Mesendoderm (in vitro differentiated cells): ENCODE results near the gene UQCRHL.

Source experiments
- DNase-seq: peaks from one replicate; pipeline ENCODE4 v3.0.0; 2013
- H2AK5ac ChIP-seq: 2 replicates; pipeline ENCODE4 v1.6.1; 2013; ENCODE audit warnings: low read length, inconsistent platforms
- H2BK120ac ChIP-seq: 2 replicates; pipeline ENCODE4 v1.6.1; 2013; ENCODE audit warnings: low read depth, mild to moderate bottlenecking, low read length, moderate library complexity, mixed read lengths
- H2BK15ac ChIP-seq: replicated peaks from 2 replicates; pipeline ENCODE4 v1.6.1; 2013; ENCODE audit warnings: low read depth, mild to moderate bottlenecking, moderate library complexity
- H2BK5ac ChIP-seq: 2 replicates; pipeline ENCODE4 v1.6.1; 2013; ENCODE audit warnings: low read length, inconsistent platforms
- H3K18ac ChIP-seq: 2 replicates; pipeline ENCODE4 v1.6.1; 2013; ENCODE audit warnings: mild to moderate bottlenecking, low read length, mixed read lengths
- H3K23ac ChIP-seq: one replicate; pipeline ENCODE4 v1.6.1; 2013; ENCODE audit warnings: low read length
- H3K27ac ChIP-seq: 2 replicates; pipeline ENCODE4 v1.5.1; 2013; ENCODE audit warnings: low read depth, mild to moderate bottlenecking, inconsistent platforms, low read length, moderate library complexity
- H3K27me3 ChIP-seq: 2 replicates; pipeline ENCODE4 v1.6.1; 2013; ENCODE audit warnings: low read length, control low read depth, mild to moderate bottlenecking, inconsistent platforms; ENCODE audit not compliant: insufficient read depth, poor library complexity
- H3K36me3 ChIP-seq: 2 replicates; pipeline ENCODE4 v1.6.1; 2013; ENCODE audit warnings: low read length, inconsistent platforms; ENCODE audit not compliant: control insufficient read depth, insufficient read depth
- H3K4ac ChIP-seq: one replicate; pipeline ENCODE4 v1.6.1; 2013; ENCODE audit warnings: low read depth, mild to moderate bottlenecking, low read length, moderate library complexity
- H3K4me1 ChIP-seq: 2 replicates; pipeline ENCODE4 v1.6.1; 2013; ENCODE audit warnings: low read depth, low read length, inconsistent platforms; ENCODE audit not compliant: control insufficient read depth
- H3K4me2 ChIP-seq: 2 replicates; pipeline ENCODE4 v1.6.1; 2013; ENCODE audit warnings: low read length
- H3K4me3 ChIP-seq: 2 replicates; pipeline ENCODE4 v1.5.1; 2013; ENCODE audit warnings: mild to moderate bottlenecking, low read length
- H3K56ac ChIP-seq: one replicate; pipeline ENCODE4 v1.6.1; 2013; ENCODE audit warnings: low read length
- H3K79me1 ChIP-seq: 2 replicates; pipeline ENCODE4 v1.6.1; 2013; ENCODE audit warnings: low read length, inconsistent platforms
- H3K79me2 ChIP-seq: 2 replicates; pipeline ENCODE4 v1.6.1; 2013; ENCODE audit warnings: mild to moderate bottlenecking, low read length; ENCODE audit not compliant: control insufficient read depth, insufficient read depth
- H3K9ac ChIP-seq: 2 replicates; pipeline ENCODE4 v1.6.1; 2013; ENCODE audit warnings: low read length, inconsistent platforms
- H4K5ac ChIP-seq: one replicate; pipeline ENCODE4 v1.6.1; 2013; ENCODE audit warnings: low read length
- H4K8ac ChIP-seq: one replicate; pipeline ENCODE4 v1.6.1; 2013; ENCODE audit warnings: low read depth, mild to moderate bottlenecking, control low read depth, low read length, moderate library complexity
- WGBS: extraction: QIAGEN DNeasy Blood & Tissue Kit; methylation state at CpG from one replicate; pipeline ENCODE4 v1.1.7; 2013; ENCODE audit warnings: low lambda C conversion rate, missing lambda C conversion rate; ENCODE audit not compliant: insufficient coverage; ENCODE audit errors: extremely low coverage; 5-methylcytosine and 5-hydroxymethylcytosine counted together

Gene UQCRHL

GRCh38 chr1:15761366-15762128 is 45.9 kb downstream of the UQCRHL start:
- Histone ChIP-seq H3K4me1 (peaks cover 8% of the 10 kb centered on the region), H4K8ac (no peak overlapping the region), H3K27me3 (no peaks in the 10 kb centered on the region), H3K9ac (peak overlapping the region; percentile 67), H2BK5ac (no peak overlapping the region), H3K4me2 (no peak overlapping the region), H2AK5ac (no peak overlapping the region), H3K36me3 (peaks cover 15% of the 10 kb centered on the region), H2BK15ac (no peak overlapping the region), H3K27ac (no peak overlapping the region), H2BK120ac (no peak overlapping the region), H3K18ac (no peak overlapping the region), H3K23ac (no peak overlapping the region), H3K79me1 (peaks cover 20% of the 10 kb centered on the region), H3K4me3 (no peak overlapping the region), H4K5ac (no peak overlapping the region), H3K56ac (peak overlapping the region; percentile 90), H3K4ac (no peak overlapping the region), H3K79me2 (peaks cover 44% of the 10 kb centered on the region)
- no CpG with 5 or more reads among the region's 8 CpGs for WGBS
- DNase-seq: no peak

- Histone ChIP-seq H2AK5ac (peak overlapping the region; percentile 48), H4K8ac (no peak overlapping the region), H3K56ac (peak overlapping the region; percentile 90), H3K4ac (no peak overlapping the region), H3K36me3 (peaks cover 14% of the 10 kb centered on the region), H3K79me1 (peaks cover 18% of the 10 kb centered on the region), H3K4me2 (peak overlapping the region; percentile 53), H3K4me3 (peak overlapping the region; percentile 16), H3K27me3 (no peaks in the 10 kb centered on the region), H3K23ac (no peak overlapping the region), H3K9ac (peak overlapping the region; percentile 67), H3K4me1 (peaks cover 12% of the 10 kb centered on the region), H2BK15ac (no peak overlapping the region), H4K5ac (no peak overlapping the region), H3K79me2 (peaks cover 44% of the 10 kb centered on the region), H3K27ac (peak overlapping the region; percentile 1), H2BK120ac (no peak overlapping the region), H2BK5ac (peak overlapping the region; percentile 70), H3K18ac (no peak overlapping the region)
- WGBS: no CpG with 5 or more reads among the region's 12 CpGs
- peak; percentile 86 for DNase-seq
These were observed 46.8 kb downstream of the UQCRHL start for GRCh38 chr1:15760520-15761211.

- peak overlapping the region; percentile 53 for H3K4me2 ChIP-seq
- peaks cover 13% of the 10 kb centered on the region for H3K79me1 ChIP-seq
- no peak overlapping the region for H2AK5ac ChIP-seq
- peak overlapping the region; percentile 98 for H3K18ac ChIP-seq
- H2BK15ac ChIP-seq: no peak overlapping the region
- peak overlapping the region; percentile 89 for H2BK120ac ChIP-seq
- no peaks in the 10 kb centered on the region for H3K27me3 ChIP-seq
- H4K5ac ChIP-seq: no peak overlapping the region
- peak overlapping the region; percentile 86 for H3K56ac ChIP-seq
- peak overlapping the region; percentile 97 for H3K4ac ChIP-seq
- H3K79me2 ChIP-seq: peaks cover 35% of the 10 kb centered on the region
- peaks cover 11% of the 10 kb centered on the region for H3K4me1 ChIP-seq
- DNase-seq: no peak
- H3K27ac ChIP-seq: peak overlapping the region; percentile 88
- peak overlapping the region; percentile 3 for H4K8ac ChIP-seq
- peaks cover 3% of the 10 kb centered on the region for H3K36me3 ChIP-seq
- peak overlapping the region; percentile 98 for H3K9ac ChIP-seq
- H3K23ac ChIP-seq: peak overlapping the region; percentile 97
- WGBS: no CpG with 5 or more reads among the region's 58 CpGs
- no peak overlapping the region for H2BK5ac ChIP-seq
- peak overlapping the region; percentile 74 for H3K4me3 ChIP-seq
These were observed 48.3 kb downstream of the UQCRHL start for GRCh38 chr1:15758953-15759661.

- no peak within 1 kb of the TSS for H2AK5ac ChIP-seq
- peaks cover 32% of the 10 kb centered on the region for H3K79me2 ChIP-seq
- no peaks in the 10 kb centered on the region for H3K36me3 ChIP-seq
- H3K4me2 ChIP-seq: peak within 1 kb of the TSS; percentile 70
- H4K5ac ChIP-seq: no peak within 1 kb of the TSS
- peaks cover 9% of the 10 kb centered on the region for H3K79me1 ChIP-seq
- H3K4me3 ChIP-seq: peak within 1 kb of the TSS; percentile 74
- peak within 1 kb of the TSS; percentile 98 for H3K18ac ChIP-seq
- H3K23ac ChIP-seq: peak within 1 kb of the TSS; percentile 97
- peak within 1 kb of the TSS; percentile 97 for H3K4ac ChIP-seq
- H2BK120ac ChIP-seq: peak within 1 kb of the TSS; percentile 89
- DNase-seq: peak; percentile 74
- H2BK15ac ChIP-seq: peak within 1 kb of the TSS; percentile 76
- WGBS: no CpG with 5 or more reads among the region's 58 CpGs
- no peak within 1 kb of the TSS for H2BK5ac ChIP-seq
- H3K4me1 ChIP-seq: peaks cover 10% of the 10 kb centered on the region
- peak within 1 kb of the TSS; percentile 98 for H3K9ac ChIP-seq
- H3K56ac ChIP-seq: peak within 1 kb of the TSS; percentile 86
- H4K8ac ChIP-seq: peak within 1 kb of the TSS; percentile 3
- peak within 1 kb of the TSS; percentile 88 for H3K27ac ChIP-seq
- no peaks in the 10 kb centered on the region for H3K27me3 ChIP-seq
These were observed 49.0 kb downstream of the UQCRHL start, which contains the start of gene FBLIM1 for GRCh38 chr1:15758343-15758931. TSS of gene FBLIM1 (plus strand) at chr1:15758795. CDS start at chr1:15764984, 6,189 bp downstream.

- Histone ChIP-seq H3K4ac (peak overlapping the region; percentile 1), H3K4me1 (peaks cover 10% of the 10 kb centered on the region), H3K36me3 (no peaks in the 10 kb centered on the region), H2AK5ac (no peak overlapping the region), H3K18ac (peak overlapping the region; percentile 98), H2BK15ac (peak overlapping the region; percentile 76), H4K5ac (no peak overlapping the region), H3K23ac (no peak overlapping the region), H2BK120ac (no peak overlapping the region), H3K9ac (peak overlapping the region; percentile 79), H2BK5ac (no peak overlapping the region), H3K4me2 (peak overlapping the region; percentile 70), H3K56ac (peak overlapping the region; percentile 80), H3K27ac (no peak overlapping the region), H3K79me1 (peaks cover 9% of the 10 kb centered on the region), H3K27me3 (no peaks in the 10 kb centered on the region), H3K79me2 (peaks cover 31% of the 10 kb centered on the region), H4K8ac (no peak overlapping the region), H3K4me3 (peak overlapping the region; percentile 51)
- peak; percentile 81 for DNase-seq
- WGBS: no CpG with 5 or more reads among the region's 24 CpGs
These were observed 49.7 kb downstream of the UQCRHL start for GRCh38 chr1:15757575-15758342.
